ENCODE measurements around the gene RIT2. TPM values are rescaled to one million over a fixed set of nuclear protein-coding genes. Genes with fewer than 3 reads are reported as not detected.

Gene RIT2
- total RNA-seq, 2 donors from 2014 or later: not detected

DNA sequence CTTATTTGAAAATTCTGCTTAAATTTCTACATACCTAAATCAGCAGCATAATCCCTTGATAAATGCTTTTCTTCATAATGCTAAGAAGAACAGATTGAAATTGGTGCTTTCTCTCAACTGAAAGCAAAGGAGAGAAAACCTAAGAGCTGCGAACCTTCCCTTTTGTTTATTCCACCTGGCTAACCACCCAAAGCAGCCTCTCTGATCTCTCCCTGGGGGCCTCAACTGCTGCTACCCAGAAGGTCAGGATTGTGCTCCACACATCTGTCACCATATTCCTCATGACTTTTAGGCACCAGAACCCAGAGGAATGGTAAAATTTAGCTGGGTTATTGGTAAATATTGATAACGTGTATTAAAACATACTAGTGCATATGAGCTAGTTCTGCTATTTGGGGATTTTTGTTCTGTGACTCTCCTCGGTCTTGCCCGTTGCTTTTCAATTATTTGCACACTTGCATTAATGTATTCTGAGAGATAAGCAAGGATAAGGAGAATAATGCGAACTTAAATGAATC, 334.1 kb downstream of the RIT2 start:
- no peak overlapping the region for H3K27ac Mint-ChIP-seq
- H3K4me3 Mint-ChIP-seq: no peak overlapping the region
- H3K9me3 Mint-ChIP-seq: peaks cover 4 to 8% of the 10 kb centered on the region in 2 donors
- peaks cover 0 to 2% of the 10 kb centered on the region in 2 donors for H3K36me3 Mint-ChIP-seq (ENCODE audit: insufficient read depth in 2 of 2)
- ATAC-seq (replicated peaks in 1 of 2) (no peak), DNase-seq (no peak)
- no peaks in the 10 kb centered on the region for H3K4me1 Mint-ChIP-seq (ENCODE audit: low read depth)
- H3K27me3 Mint-ChIP-seq (ENCODE audit: low read depth): no peaks in the 10 kb centered on the region

DNA sequence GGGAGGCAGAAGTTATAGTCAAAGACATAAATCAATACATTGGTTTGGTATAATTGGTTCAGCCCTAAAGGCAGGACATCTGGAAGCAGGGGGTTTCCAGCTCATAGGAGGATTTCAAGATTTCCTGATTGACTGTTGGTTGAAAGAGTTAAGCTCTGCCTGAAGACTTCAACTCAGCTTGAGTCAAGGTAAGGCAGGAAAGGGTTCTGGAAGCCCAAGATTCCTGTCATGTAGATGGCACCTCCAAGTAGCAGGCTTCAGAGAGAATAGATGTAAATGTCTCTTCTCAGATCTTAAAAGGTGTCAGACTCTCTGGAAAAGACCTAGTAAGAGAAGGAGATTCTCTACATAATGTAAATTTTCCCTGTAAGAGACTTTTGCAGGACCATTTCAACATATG, 335.3 kb downstream of the RIT2 start:
- no peak overlapping the region for H3K4me3 Mint-ChIP-seq
- H3K9me3 Mint-ChIP-seq: peaks cover 4 to 8% of the 10 kb centered on the region in 2 donors
- H3K27me3 Mint-ChIP-seq (ENCODE audit: low read depth): no peaks in the 10 kb centered on the region
- peaks cover 0 to 2% of the 10 kb centered on the region in 2 donors for H3K36me3 Mint-ChIP-seq (ENCODE audit: insufficient read depth in 2 of 2)
- no peak overlapping the region for H3K27ac Mint-ChIP-seq
- no peak for ATAC-seq (replicated peaks in 1 of 2)
- DNase-seq: no peak
- H3K4me1 Mint-ChIP-seq (ENCODE audit: low read depth): no peaks in the 10 kb centered on the region

DNA sequence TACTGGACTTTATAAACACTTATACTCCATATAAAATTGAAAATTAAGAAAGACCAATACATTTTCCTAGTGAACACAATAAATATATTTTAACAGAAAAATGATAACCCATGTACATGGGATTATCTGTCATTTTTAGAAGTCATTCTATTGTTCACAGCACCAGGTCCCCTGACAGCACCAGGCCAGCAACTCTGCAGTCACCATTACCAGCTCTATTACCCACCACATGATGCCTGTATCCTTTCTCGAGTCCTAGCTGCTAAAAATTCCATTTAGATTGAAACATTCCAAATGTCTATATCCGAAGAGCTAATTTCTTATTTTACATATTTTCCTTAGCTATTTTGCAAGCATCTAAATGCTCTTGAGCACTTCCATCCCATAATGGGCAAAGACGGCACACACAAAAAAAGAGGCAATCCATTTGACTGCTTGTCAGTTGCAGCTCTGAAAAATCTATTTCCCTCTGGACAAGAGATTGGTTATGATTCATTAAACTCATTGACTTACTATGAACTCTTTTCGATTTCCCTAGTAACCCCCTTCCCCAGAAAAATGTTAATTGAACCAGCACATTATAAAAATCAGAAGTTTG, 336.9 kb downstream of the RIT2 start:
- Mint-ChIP-seq H3K36me3 (ENCODE audit: insufficient read depth in 2 of 2) (peaks cover 0 to 2% of the 10 kb centered on the region in 2 donors), H3K27me3 (ENCODE audit: low read depth) (no peaks in the 10 kb centered on the region), H3K9me3 (peaks cover 4 to 8% of the 10 kb centered on the region in 2 donors), H3K4me3 (no peak overlapping the region), H3K4me1 (ENCODE audit: low read depth) (no peaks in the 10 kb centered on the region), H3K27ac (no peak overlapping the region)
- DNase-seq (no peak), ATAC-seq (replicated peaks in 1 of 2) (no peak)

DNA sequence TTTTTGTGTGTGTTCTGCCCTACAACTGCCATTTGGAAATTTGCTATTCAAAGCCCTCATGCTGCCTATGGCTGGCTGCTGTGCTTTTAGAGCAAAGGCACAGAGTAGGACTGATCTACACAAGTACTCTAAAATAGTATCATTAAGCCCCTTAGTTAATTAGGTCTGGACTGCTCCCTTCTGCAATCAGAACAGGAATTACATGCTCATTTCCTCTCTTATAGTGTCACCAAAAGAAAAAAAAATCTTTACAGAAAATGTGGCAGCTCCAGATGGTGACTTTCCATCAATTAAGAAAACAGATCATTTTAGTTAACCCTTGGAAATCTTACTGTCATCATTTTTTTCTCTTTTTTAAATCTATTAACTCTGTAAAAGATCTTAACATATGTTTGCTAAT, 337.5 kb downstream of the RIT2 start:
- H3K4me1 Mint-ChIP-seq (ENCODE audit: low read depth): no peaks in the 10 kb centered on the region
- H3K27ac Mint-ChIP-seq: no peak overlapping the region
- peaks cover 0 to 2% of the 10 kb centered on the region in 2 donors for H3K36me3 Mint-ChIP-seq (ENCODE audit: insufficient read depth in 2 of 2)
- peaks cover 5 to 6% of the 10 kb centered on the region in 2 donors for H3K9me3 Mint-ChIP-seq
- no peaks in the 10 kb centered on the region for H3K27me3 Mint-ChIP-seq (ENCODE audit: low read depth)
- H3K4me3 Mint-ChIP-seq: no peak overlapping the region
- DNase-seq (no peak), ATAC-seq (replicated peaks in 1 of 2) (no peak)

DNA sequence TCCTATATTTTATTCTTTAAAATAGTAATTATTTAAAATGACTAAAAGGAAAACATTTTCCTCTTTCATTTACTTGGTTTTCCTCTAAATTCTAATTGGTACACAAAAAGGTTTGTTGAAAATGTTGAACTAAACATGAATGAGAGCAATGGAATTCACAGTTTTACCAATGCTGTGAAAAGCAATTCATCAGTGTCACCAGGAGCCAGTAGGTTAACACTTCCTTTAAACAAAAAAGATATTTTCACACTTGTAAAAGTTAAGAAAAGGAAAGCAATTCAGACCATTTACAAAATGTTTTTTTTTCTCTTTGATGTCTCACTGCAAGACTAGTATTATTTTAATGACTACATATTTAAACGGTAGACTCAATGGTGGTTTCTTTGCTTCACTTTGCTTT, 341.6 kb downstream of the RIT2 start:
- Mint-ChIP-seq H3K9me3 (peaks cover 2 to 3% of the 10 kb centered on the region in 2 donors), H3K27me3 (ENCODE audit: low read depth) (no peaks in the 10 kb centered on the region), H3K4me1 (ENCODE audit: low read depth) (no peaks in the 10 kb centered on the region), H3K4me3 (no peak overlapping the region), H3K36me3 (ENCODE audit: insufficient read depth in 2 of 2) (no peaks in the 10 kb centered on the region), H3K27ac (no peak overlapping the region)
- DNase-seq (no peak), ATAC-seq (replicated peaks in 1 of 2) (no peak)

DNA sequence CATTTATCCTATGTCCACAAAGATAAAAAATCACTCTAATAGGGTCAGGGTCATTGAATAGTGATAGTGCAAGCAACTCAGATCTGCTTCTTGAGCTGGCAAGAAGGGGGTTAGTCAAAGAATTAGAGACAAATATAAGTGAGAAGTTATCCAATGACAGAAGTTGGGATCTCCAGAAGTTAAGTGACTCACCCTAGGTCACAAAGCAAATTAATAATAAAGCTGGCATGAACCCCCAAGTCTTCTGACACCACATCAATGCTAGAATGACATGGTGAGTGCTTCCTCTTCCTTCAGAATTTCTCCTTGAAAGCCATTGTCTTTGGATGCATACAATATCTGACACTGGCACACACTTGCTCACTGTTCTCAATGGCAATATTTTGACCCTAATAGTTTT, 343.5 kb downstream of the RIT2 start:
- no peaks in the 10 kb centered on the region for H3K36me3 Mint-ChIP-seq (ENCODE audit: insufficient read depth in 2 of 2)

DNA sequence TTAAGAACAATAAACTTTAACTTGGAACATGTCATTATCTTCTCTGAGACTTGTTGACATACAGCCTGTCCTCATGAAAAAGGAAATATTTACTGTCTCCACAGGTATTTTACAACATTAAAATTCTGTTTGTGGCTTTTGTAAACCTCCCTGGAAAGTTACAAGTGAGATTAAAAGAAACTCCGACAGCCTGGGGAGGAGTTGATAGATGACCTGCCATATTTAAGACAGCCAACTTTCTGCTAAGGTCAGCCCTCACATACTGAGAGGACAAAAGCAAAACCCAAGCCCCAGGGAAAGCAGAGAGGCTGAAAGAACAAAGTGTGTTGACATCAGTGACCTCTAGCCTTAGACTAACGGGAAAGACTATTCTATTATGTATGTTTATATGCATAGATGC, 350.2 kb downstream of the RIT2 start:
- DNase-seq (no peak), ATAC-seq (replicated peaks in 1 of 2) (no peak)
- no peaks in the 10 kb centered on the region for H3K36me3 Mint-ChIP-seq (ENCODE audit: insufficient read depth in 2 of 2)
- no peaks in the 10 kb centered on the region for H3K27me3 Mint-ChIP-seq (ENCODE audit: low read depth)
- no peaks in the 10 kb centered on the region for H3K4me1 Mint-ChIP-seq (ENCODE audit: low read depth)
- peaks cover 7 to 9% of the 10 kb centered on the region in 2 donors for H3K9me3 Mint-ChIP-seq
- no peak overlapping the region for H3K27ac Mint-ChIP-seq
- H3K4me3 Mint-ChIP-seq: no peak overlapping the region

More for the DNA sequence above, 343.5 kb downstream of the RIT2 start:
- H3K4me3 Mint-ChIP-seq: no peak overlapping the region
- no peak overlapping the region for H3K27ac Mint-ChIP-seq
- no peaks in the 10 kb centered on the region for H3K4me1 Mint-ChIP-seq (ENCODE audit: low read depth)
- ATAC-seq (replicated peaks in 1 of 2) (no peak), DNase-seq (no peak)
- peaks cover 2 to 3% of the 10 kb centered on the region in 2 donors for H3K9me3 Mint-ChIP-seq
- H3K27me3 Mint-ChIP-seq (ENCODE audit: low read depth): no peaks in the 10 kb centered on the region

DNA sequence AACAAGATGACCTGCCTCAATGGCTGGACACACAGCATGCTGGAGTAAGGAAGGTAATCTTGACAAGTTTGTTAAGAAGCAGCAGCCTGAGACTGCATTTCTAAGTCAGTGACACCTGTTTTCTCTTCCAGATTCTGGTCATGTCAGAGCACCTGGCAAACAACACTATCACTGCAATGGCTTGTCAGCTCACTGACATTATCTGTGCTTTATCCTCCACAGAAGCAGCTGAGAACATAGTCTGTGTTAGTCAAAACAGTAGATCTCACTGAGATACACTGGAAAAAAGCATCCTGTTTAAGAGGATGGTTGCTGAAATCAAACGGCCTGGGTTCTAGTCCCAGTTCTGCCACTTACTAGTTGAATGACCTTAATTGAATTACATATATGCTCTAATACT, 355.2 kb downstream of the RIT2 start:
- ATAC-seq (replicated peaks in 1 of 2): no peak
- H3K9me3 Mint-ChIP-seq: peaks cover 7% of the 10 kb centered on the region in 2 donors
- no peak overlapping the region for H3K4me3 Mint-ChIP-seq
- H3K27ac Mint-ChIP-seq: no peak overlapping the region
- no peaks in the 10 kb centered on the region for H3K36me3 Mint-ChIP-seq (ENCODE audit: insufficient read depth in 2 of 2)
- H3K4me1 Mint-ChIP-seq (ENCODE audit: low read depth): no peaks in the 10 kb centered on the region
- no peaks in the 10 kb centered on the region for H3K27me3 Mint-ChIP-seq (ENCODE audit: low read depth)
- no peak for DNase-seq

DNA sequence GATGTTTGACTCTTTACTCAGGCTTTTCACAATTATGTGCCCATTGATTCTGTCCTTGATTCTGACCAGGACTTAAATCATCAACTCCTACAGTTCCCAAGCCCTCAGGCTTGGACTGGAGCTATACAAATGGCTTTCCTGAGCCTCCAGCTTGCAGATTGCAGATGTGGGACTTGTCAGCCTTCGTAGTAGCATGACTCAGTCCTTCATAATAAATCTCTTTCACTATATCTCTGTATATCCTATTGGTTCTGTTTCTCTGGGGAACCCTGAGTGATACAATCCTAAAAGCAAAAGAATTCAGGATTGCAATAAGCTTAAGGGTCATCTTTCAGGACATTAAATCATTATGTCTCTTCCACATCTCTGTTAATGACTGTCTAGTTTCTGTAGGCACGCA, 356.6 kb downstream of the RIT2 start:
- Mint-ChIP-seq H3K9me3 (peaks cover 5 to 6% of the 10 kb centered on the region in 2 donors), H3K4me1 (ENCODE audit: low read depth) (no peaks in the 10 kb centered on the region), H3K27ac (no peak overlapping the region), H3K27me3 (ENCODE audit: low read depth) (no peaks in the 10 kb centered on the region), H3K36me3 (ENCODE audit: insufficient read depth in 2 of 2) (no peaks in the 10 kb centered on the region), H3K4me3 (no peak overlapping the region)
- DNase-seq (no peak), ATAC-seq (replicated peaks in 1 of 2) (no peak)

DNA sequence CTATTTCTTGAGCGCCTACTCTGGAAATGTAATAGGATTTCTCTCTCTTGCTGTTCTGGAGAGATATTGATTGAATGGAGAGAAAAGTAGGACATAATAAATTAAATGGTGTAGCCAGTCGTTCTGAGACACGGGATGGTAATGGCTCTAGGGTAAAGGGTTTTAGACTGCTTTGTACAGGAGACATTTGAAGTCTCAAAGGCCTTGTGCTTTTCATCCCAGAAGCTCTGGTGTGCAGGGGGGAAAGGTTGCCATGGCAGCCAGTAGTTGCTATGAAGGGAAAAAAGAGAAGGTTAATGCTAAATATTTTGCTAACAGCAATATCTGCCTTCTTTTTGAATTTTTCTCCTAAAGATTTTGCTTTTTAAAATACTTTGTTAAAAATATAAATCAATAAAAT, 359.3 kb downstream of the RIT2 start:
- DNase-seq (no peak), ATAC-seq (replicated peaks in 1 of 2) (no peak)
- Mint-ChIP-seq H3K27me3 (ENCODE audit: low read depth) (no peaks in the 10 kb centered on the region), H3K36me3 (ENCODE audit: insufficient read depth in 2 of 2) (no peaks in the 10 kb centered on the region), H3K9me3 (peaks cover 5% of the 10 kb centered on the region in 2 donors), H3K27ac (no peak overlapping the region), H3K4me1 (ENCODE audit: low read depth) (no peaks in the 10 kb centered on the region), H3K4me3 (no peak overlapping the region)

DNA sequence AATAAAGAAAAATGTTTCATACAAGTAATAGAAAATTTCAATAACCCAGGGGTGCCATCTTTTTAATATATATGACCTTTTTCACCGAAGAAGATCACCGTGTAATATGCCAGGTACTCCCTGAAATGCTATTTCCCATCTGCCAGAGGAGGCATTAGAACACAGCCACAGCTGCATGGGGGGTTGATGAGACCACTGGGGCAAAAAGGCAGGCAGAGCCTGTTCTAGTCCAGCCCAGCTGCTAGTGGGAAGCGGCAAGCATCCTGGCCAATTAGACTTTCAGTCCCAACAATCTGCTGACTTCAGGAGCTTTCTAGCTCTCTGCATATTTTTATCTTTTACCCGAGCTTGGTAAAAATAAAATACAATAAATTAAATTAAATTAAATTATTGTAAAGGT, 362.6 kb downstream of the RIT2 start:
- no peaks in the 10 kb centered on the region for H3K36me3 Mint-ChIP-seq (ENCODE audit: insufficient read depth in 2 of 2)
- DNase-seq (no peak), ATAC-seq (replicated peaks in 1 of 2) (no peak)
- H3K4me1 Mint-ChIP-seq (ENCODE audit: low read depth): no peaks in the 10 kb centered on the region
- H3K9me3 Mint-ChIP-seq: peaks cover 4 to 5% of the 10 kb centered on the region in 2 donors
- no peaks in the 10 kb centered on the region for H3K27me3 Mint-ChIP-seq (ENCODE audit: low read depth)
- no peak overlapping the region for H3K4me3 Mint-ChIP-seq
- H3K27ac Mint-ChIP-seq: no peak overlapping the region

DNA sequence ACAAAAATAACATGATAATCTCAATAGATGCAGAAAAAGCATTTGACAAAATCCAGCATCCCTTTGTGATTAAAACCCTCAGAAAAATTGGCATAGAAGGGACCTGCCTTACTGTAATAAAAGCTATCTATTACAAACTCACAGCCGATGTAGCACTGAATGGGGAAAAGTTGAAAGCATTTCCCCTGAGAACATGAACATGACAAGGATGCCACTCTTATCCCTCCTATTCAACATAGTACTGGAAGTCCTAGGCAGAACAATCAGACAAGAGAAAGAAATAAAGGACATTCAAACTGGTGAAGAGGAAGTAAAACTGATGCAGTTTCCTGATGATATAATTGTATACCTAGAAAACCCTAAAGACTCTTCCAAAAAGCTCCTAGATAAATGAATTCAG, 368.7 kb downstream of the RIT2 start:
- H3K4me3 Mint-ChIP-seq: no peak overlapping the region
- peaks cover 1 to 2% of the 10 kb centered on the region in 2 donors for H3K9me3 Mint-ChIP-seq
- DNase-seq: no peak
- H3K27ac Mint-ChIP-seq: no peak overlapping the region
- H3K27me3 Mint-ChIP-seq (ENCODE audit: low read depth): no peaks in the 10 kb centered on the region
- no peak for ATAC-seq (replicated peaks in 1 of 2)
- no peaks in the 10 kb centered on the region for H3K4me1 Mint-ChIP-seq (ENCODE audit: low read depth)
- H3K36me3 Mint-ChIP-seq (ENCODE audit: insufficient read depth in 2 of 2): no peaks in the 10 kb centered on the region

DNA sequence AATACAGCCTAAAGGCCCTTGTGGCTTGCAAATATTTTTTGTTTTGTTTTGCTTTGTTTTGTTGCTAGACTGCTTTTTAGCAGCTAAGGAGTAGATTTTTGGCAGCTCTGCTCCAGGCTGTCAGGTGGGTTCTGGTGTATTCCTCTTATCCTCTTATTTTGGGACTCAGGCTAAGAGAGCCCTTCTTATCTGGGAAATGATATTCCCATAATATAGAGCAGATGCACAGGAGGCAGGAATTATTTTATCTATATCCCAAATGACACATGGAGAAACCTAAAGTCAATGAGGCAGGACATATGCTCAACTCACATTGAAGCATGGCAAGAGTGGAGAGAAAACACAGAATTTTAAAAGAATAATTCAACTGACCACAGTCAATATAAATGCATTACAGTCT, 369.6 kb downstream of the RIT2 start:
- no peak for DNase-seq
- Mint-ChIP-seq H3K9me3 (peaks cover 1 to 2% of the 10 kb centered on the region in 2 donors), H3K27ac (no peak overlapping the region), H3K4me1 (ENCODE audit: low read depth) (no peaks in the 10 kb centered on the region), H3K4me3 (no peak overlapping the region), H3K36me3 (ENCODE audit: insufficient read depth in 2 of 2) (no peaks in the 10 kb centered on the region), H3K27me3 (ENCODE audit: low read depth) (no peaks in the 10 kb centered on the region)
- no peak for ATAC-seq (replicated peaks in 1 of 2)

DNA sequence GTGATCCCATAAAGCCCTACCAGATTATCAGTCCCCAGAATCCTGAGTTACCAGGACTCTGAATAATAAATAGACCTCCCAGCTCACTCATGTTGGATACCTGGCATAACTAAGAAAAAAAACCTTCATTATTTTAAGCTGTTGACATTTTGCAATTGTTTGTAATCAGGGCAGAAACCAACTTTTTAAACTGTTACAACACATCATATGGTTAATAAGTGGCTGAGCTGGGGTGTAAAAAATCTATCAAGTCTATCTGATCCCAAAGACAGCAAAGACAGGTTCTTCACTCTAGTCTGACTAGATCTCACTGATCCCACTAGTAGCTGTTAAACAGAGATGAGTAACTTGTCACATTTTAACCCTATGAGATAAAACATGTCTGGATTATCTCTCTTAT, 370.3 kb downstream of the RIT2 start:
- no peak for ATAC-seq (replicated peaks in 1 of 2)

More for the DNA sequence above, 370.3 kb downstream of the RIT2 start:
- Mint-ChIP-seq H3K4me3 (no peak overlapping the region), H3K36me3 (ENCODE audit: insufficient read depth in 2 of 2) (no peaks in the 10 kb centered on the region), H3K4me1 (ENCODE audit: low read depth) (no peaks in the 10 kb centered on the region), H3K9me3 (peaks cover 1 to 2% of the 10 kb centered on the region in 2 donors), H3K27me3 (ENCODE audit: low read depth) (no peaks in the 10 kb centered on the region), H3K27ac (no peak overlapping the region)
- DNase-seq: no peak
